Heart left ventricle (tissue), 16 donors: ENCODE data around the gene CHAF1B. TPM values are rescaled to one million over a fixed set of nuclear protein-coding genes. Genes with fewer than 3 reads are reported as not detected.
A peak's percentile ranks its signal among the peaks of the same experiment; 100 is the strongest.

Experiments used
- ATAC-seq, 4 donors: fragments of 200-7000 bp; cut with Tn5 transposase; one replicate each; pipeline ENCODE4 v1.9.1; 2020 to 2022; ENCODE audit warnings: moderate library complexity in 4 of 4, mild to moderate bottlenecking in 3 of 4, moderate number of reproducible peaks in 1 of 4
- DNase-seq, 5 donors: peaks; one replicate each; pipeline ENCODE4 v3.0.0-alpha.2; 2020
- H3K27ac ChIP-seq, 12 donors: fragments of 200-600 bp; sonication (generic) in 4 of 12; one replicate each; pipeline versions ENCODE4 v1.5.0 to v1.8.0; 2016 to 2022; ENCODE audit warnings: mild to moderate bottlenecking in 2 of 12
- H3K27me3 ChIP-seq, 9 donors: fragments of 200-600 bp; sonication (generic) in 2 of 9; one replicate each; pipeline versions ENCODE4 v1.5.1 to v1.8.0; 2016 to 2022; ENCODE audit warnings: mild to moderate bottlenecking in 3 of 9
- H3K36me3 ChIP-seq, 9 donors: fragments of 200-600 bp; sonication (generic) in 2 of 9; one replicate each; pipeline versions ENCODE4 v1.5.0 to v1.8.0; 2018 to 2022; ENCODE audit warnings: mild to moderate bottlenecking in 2 of 9
- H3K4me1 ChIP-seq, 12 donors: fragments of 200-600 bp; sonication (generic) in 4 of 12; one replicate each; pipeline versions ENCODE4 v1.5.0 to v1.8.0; 2016 to 2022; ENCODE audit warnings: mild to moderate bottlenecking in 3 of 12
- H3K4me3 ChIP-seq, 12 donors: fragments of 200-600 bp; sonication (generic) in 4 of 12; one replicate each; pipeline versions ENCODE4 v1.5.0 to v1.8.0; 2017 to 2022; ENCODE audit warnings: mild to moderate bottlenecking in 9 of 12, moderate library complexity in 4 of 12
- H3K9me3 ChIP-seq, 12 donors: fragments of 200-600 bp; sonication (generic) in 4 of 12; one replicate each; pipeline versions ENCODE4 v1.5.0 to v1.8.0; 2016 to 2022; ENCODE audit warnings: mild to moderate bottlenecking in 1 of 12
- POLR2A ChIP-seq, 2 donors: fragments of 450-650 bp; IDR thresholded peaks; one replicate each; pipeline ENCODE4 v1.6.1; 2017; ENCODE audit warnings: antibody characterized with exemption in 2 of 2, mild to moderate bottlenecking in 2 of 2, moderate library complexity in 2 of 2
- WGBS, 4 donors: extraction: QIAGEN DNeasy Blood & Tissue Kit in 2 of 4; methylation state at CpG; one replicate each; pipeline versions ENCODE4 v1.1.5 to v1.1.7; 2013 to 2018; 5-methylcytosine and 5-hydroxymethylcytosine counted together
- intact Hi-C, 10 donors: fragments of 100-400 bp; cut with DNase I; formaldehyde crosslinking; loops; one replicate each; pipeline versions ENCODE4 v1.11.1 to v1.14.2; 2022
- polyA plus RNA-seq, 2 donors: library from polyadenylated mRNA; stranded (reverse); fragments of 200-250 nt; gene quantifications; one replicate each; pipeline ENCODE4 v1.2.3, GENCODE V29; 2013
- total RNA-seq, 9 donors: library from RNA; depleted of rRNA in 2 of 9; stranded (reverse); fragments of >200 nt in 2 of 9; fragmentation: NEBNext Ultra II Directional in 3 of 9; extraction: Animal tissue kit (Norgen Biotek cat#: 25700) in 3 of 9; gene quantifications; one replicate each; pipeline versions ENCODE4 v1.1.0 to v1.2.4, GENCODE V29; 2016 to 2023
- TF ChIP-seq, protein P1 (sequence below), 12 donors: fragments of 200-600 bp; sonication (generic) in 4 of 12; IDR thresholded peaks; one replicate each; pipeline versions ENCODE4 v1.5.0 to v1.8.0; 2018 to 2022; ENCODE audit warnings: antibody characterized with exemption in 12 of 12, mild to moderate bottlenecking in 5 of 12
- donor health status: ischemic (EF 13 %, LVEDD 7.1; RV severe dilation, severe dysfunction).
- donor health status: healthy with polysubstance abuse.
- donor health status: DM: no; HTN: yes; CAD: no.
- donor health status: DM: no; HTN: no; CAD: no.
- donor health status: ischemic (EF 25% LVEDD 6.9; RV normal size, moderate dysfunction).
- donor health status: ischemic (EF 25% LVEDD 5.7; RV mildly dilated, moderate dysfunction).
- donor health status: healthy.
- donor health status: DM: yes; HTN: yes; CAD: no.
- donor health status: ischemic (EF 35%, LVEDD 5.7; RV mildly dilated, moderate dysfunction).
- donor health status: nonischemic (EF 11% LVEDD 7.7; RV severe dilation, severe dysfunction).
- donor health status: DM: yes; HTN: yes; CAD: no.
- donor health status: PGD.
- donor health status: ischemic (EF 29% LVEDD 5.4; RV normal size, mild dysfunction).
- donor health status: nonischemic (EF 23%, LVEDD 6.1; RV moderate dilation, normal function).

The CHAF1B gene
- total and polyA plus RNA-seq, 11 donors = 0.12 to 1.9 (median 0.54) TPM

DNA sequence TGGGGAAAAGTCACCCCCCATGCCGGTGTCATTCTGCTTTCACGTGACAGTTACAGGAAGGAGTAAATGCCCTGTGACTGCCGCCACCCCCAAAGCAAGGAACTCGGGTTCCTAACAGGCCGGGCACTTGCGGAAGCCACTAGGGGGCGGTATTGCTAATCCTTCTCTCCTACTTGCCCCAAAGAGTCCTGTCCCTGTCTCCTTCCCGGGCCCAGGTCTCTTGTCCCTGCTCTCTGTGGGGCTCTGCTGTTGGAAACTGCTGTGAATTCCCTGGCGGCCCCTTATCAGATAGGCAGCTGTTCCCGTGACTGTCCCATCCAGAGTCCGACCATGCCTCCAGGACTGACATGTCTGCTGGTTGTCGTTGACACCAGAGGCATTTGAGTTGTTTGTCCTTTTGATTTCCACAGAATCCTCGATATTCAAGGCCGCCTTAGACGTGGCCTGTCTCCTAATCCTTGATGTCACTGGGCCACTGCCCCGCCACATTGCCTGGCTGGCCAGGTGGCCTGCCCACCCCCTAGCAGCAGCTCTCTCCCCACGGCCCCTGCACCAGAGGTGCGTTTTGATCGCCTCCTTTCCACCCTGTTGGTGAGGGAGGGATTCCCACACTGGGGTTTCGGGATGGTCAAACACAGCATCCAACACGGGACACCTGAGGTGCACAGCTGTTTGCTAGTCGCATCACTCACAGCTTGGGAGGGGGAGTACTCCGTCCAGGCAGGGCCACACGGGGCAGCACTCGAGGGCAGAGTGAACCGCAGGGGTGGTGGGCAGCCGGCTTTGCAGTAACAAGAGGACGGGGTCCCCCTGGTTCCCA, 37.3 kb downstream of the CHAF1B start:
- H3K27ac ChIP-seq = no peak overlapping the region
- no peaks in the 10 kb centered on the region for H3K27me3 ChIP-seq
- H3K4me1 ChIP-seq = peaks cover 0 to 21% (median 7%) of the 10 kb centered on the region in 12 donors
- H3K9me3 ChIP-seq = no peaks in the 10 kb centered on the region
- no peak overlapping the region for H3K4me3 ChIP-seq
- peak in 4 of 5 donors; percentile 29 to 48 (median 40) for DNase-seq
- intact Hi-C loops = loop anchor here in 7 of 10 donors (5.0 to 10.0 kb wide), 6 partner anchors 52 to 510 kb away; no protein-coding TSS in a partner anchor
- TF ChIP-seq POLR2A (IDR thresholded peaks at IDR 0.05) = no peak
- TF ChIP-seq, protein P1, sequence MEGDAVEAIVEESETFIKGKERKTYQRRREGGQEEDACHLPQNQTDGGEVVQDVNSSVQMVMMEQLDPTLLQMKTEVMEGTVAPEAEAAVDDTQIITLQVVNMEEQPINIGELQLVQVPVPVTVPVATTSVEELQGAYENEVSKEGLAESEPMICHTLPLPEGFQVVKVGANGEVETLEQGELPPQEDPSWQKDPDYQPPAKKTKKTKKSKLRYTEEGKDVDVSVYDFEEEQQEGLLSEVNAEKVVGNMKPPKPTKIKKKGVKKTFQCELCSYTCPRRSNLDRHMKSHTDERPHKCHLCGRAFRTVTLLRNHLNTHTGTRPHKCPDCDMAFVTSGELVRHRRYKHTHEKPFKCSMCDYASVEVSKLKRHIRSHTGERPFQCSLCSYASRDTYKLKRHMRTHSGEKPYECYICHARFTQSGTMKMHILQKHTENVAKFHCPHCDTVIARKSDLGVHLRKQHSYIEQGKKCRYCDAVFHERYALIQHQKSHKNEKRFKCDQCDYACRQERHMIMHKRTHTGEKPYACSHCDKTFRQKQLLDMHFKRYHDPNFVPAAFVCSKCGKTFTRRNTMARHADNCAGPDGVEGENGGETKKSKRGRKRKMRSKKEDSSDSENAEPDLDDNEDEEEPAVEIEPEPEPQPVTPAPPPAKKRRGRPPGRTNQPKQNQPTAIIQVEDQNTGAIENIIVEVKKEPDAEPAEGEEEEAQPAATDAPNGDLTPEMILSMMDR (IDR thresholded peaks at IDR 0.05) = peak; percentile 42 to 77 (median 62)
- no peaks in the 10 kb centered on the region for H3K36me3 ChIP-seq
- peak; percentile 14 to 46 (median 30) for ATAC-seq
- 42 to 51% (median 45%) methylated on average over 25 to 28 of the region's 28 CpGs for WGBS, 4 donors

DNA sequence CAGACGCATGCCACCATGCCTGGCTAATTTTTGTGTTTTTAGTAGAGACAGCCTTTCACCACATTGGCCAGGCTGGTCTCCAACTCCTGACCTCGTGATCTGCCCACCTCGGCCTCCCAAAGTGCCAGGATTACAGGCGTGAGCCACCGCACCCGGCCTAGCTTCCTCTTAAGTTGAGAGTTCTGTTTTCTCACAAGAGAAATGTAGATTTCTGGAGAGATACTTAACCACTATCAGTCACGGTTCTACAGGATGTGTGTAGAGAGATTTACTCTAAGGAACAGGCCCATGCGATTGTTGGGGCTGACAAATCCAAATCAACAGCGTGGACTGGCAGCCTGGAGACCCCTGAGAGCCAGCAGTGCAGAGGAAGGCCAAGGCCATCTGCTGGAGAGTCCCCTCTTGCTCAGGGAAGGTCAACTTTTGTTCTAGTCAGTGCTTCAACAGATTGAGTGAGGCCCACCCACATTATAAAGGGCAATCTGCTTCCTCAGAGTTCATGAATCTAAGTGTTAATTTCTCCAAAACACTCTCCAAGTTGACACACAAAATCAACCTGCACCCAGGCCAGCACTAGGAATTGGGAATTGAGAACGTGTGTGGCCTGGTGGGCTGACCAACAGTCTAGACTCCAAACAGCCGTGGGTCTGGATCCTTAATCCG, 38.7 kb downstream of the CHAF1B start:
- no peak for ATAC-seq
- no peak overlapping the region for H3K27ac ChIP-seq
- intact Hi-C loops = loop anchor here in 7 of 10 donors (5.0 to 10.0 kb wide), 6 partner anchors 51 to 508 kb away; no protein-coding TSS in a partner anchor
- H3K27me3 ChIP-seq = no peaks in the 10 kb centered on the region
- DNase-seq = no peak
- peaks cover 0 to 21% (median 7%) of the 10 kb centered on the region in 12 donors for H3K4me1 ChIP-seq
- 89 to 93% (median 91%) methylated on average over 11 to 12 of the region's 12 CpGs for WGBS, 4 donors
- no peaks in the 10 kb centered on the region for H3K9me3 ChIP-seq
- H3K36me3 ChIP-seq = no peaks in the 10 kb centered on the region
- TF ChIP-seq, protein P1 (IDR thresholded peaks at IDR 0.05) = no peak
- TF ChIP-seq POLR2A (IDR thresholded peaks at IDR 0.05) = no peak
- H3K4me3 ChIP-seq = no peak overlapping the region

DNA sequence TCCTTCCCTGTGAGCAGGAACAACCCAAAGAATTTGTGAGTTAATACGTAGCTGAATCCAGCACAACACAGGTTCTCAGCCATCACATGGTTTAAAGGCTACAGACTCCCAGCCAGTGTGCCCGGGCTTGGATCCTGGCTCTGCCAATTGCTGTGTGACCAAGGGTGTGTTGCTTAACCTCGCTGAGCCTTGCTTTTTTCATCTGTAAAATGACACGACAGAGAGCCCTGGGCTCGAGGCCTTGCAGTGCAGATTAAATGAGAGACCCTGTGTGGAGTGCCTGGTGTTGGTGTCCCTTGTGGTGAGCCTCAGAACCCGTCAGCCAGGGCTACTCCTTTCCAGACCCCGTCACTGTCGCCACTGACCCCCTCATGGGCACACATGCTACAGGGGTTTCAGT, 39.4 kb downstream of the CHAF1B start:
- ATAC-seq = no peak
- Histone ChIP-seq H3K9me3 (no peaks in the 10 kb centered on the region), H3K4me1 (peaks cover 0 to 25% (median 10%) of the 10 kb centered on the region in 12 donors), H3K36me3 (no peaks in the 10 kb centered on the region), H3K27me3 (no peaks in the 10 kb centered on the region), H3K27ac (peak overlapping the region in 1 of 12 donors; percentile 10), H3K4me3 (no peak overlapping the region)
- DNase-seq = no peak
- intact Hi-C loops = loop anchor here in 7 of 10 donors (5.0 to 10.0 kb wide), 6 partner anchors 50 to 508 kb away; no protein-coding TSS in a partner anchor
- WGBS, 4 donors = 95 to 98% (median 97%) methylated on average over 6 to 8 of the region's 8 CpGs
- TF ChIP-seq POLR2A (IDR thresholded peaks at IDR 0.05) = no peak
- TF ChIP-seq, protein P1 (IDR thresholded peaks at IDR 0.05) = no peak

DNA sequence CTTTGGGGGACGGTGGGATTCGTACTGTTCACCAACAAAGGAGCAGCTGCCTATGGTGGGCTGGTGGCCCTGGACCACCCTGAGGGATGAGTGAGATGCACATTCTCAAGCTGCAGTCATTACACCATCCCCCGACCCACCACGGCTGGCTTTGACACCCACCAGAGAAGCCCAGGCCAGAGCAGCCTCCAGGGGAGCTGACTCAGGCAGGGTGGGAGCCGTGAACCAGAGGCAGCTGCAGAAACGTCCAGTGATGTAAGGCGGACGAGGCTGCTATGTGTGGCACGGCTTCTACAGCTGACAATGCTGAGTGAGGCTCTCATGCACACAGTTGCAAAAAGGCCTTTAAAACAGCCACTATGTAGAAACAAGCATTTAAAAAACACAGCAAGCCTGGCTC, 40.1 kb downstream of the CHAF1B start:
- intact Hi-C loops = loop anchor here in 3 of 10 donors (5.0 to 10.0 kb wide), 4 partner anchors 50 to 500 kb away; no protein-coding TSS in a partner anchor
- no peaks in the 10 kb centered on the region for H3K9me3 ChIP-seq
- WGBS, 4 donors = 75 to 85% (median 81%) methylated on average over 8 to 9 of the region's 9 CpGs
- peaks cover 0 to 26% (median 7%) of the 10 kb centered on the region in 12 donors for H3K4me1 ChIP-seq
- peak overlapping the region in 1 of 12 donors; percentile 22 for H3K27ac ChIP-seq
- ATAC-seq (peak in 2 of 4 donors; percentile 7 to 61), DNase-seq (peak in 2 of 5 donors; percentile 43 to 74)
- H3K27me3 ChIP-seq = no peaks in the 10 kb centered on the region
- H3K36me3 ChIP-seq = no peaks in the 10 kb centered on the region
- no peak overlapping the region for H3K4me3 ChIP-seq
- TF ChIP-seq, protein P1 (IDR thresholded peaks at IDR 0.05) = no peak
- no peak for TF ChIP-seq POLR2A (IDR thresholded peaks at IDR 0.05)
